NK-92 treated with Interleukin-12 subunit alpha and Interleukin-12 subunit beta, amount 100 ng/mL, for 24 hours (cell line): ENCODE results near the gene HOXA3.

Experiments used
- DNase-seq: peaks from one replicate; lab custom pipeline; 2025; lab: John Stamatoyannopoulos, UW

Gene HOXA3

DNA sequence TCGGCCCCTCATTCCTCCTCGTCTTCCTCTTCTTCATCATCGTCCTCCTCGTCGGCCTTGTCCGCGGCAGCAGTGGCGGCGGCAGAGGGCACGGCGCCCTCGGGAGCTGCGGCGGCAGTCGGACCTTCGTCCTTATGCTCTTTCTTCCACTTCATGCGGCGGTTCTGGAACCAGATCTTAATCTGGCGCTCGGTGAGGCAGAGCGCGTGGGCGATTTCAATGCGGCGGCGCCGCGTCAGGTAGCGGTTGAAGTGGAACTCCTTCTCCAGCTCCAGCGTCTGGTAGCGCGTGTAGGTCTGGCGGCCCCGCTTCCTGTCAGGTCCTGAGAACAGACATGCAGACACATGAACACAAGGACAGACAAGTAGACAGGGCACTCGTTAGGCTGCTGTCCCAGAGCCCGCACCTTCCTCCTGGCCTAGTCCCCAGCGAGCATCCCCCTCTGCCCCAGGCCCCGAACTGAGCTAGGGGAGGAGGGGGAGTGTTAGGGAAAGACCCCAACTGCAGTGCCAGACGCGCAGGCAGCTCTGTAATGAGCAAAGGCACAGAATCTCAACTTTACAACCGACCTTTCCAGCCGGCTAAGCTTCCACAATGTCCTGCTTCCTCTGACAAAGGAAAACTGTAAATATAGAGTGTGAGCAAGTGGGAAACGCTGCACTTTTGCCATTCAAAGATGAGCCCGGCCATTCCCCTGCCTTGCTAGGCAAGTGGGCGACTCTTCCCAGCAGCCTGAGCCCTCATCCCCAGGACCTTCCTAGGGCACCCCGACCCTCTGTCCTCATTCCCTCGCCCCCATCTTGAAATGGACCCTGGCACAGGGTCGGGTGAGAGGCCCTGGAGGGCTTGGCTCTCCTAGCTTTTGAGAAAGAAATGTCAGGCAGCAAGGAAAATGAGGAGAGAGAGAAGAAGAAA is 2.8 kb upstream of the HOXA3 start:
- no peak for DNase-seq

GRCh38 chr7:27154369-27154768 is 2.0 kb upstream of the HOXA3 start:
- DNase-seq = no peak

- DNase-seq = no peak
These were observed 1.1 kb upstream of the HOXA3 start for GRCh38 chr7:27153526-27153925.

DNA sequence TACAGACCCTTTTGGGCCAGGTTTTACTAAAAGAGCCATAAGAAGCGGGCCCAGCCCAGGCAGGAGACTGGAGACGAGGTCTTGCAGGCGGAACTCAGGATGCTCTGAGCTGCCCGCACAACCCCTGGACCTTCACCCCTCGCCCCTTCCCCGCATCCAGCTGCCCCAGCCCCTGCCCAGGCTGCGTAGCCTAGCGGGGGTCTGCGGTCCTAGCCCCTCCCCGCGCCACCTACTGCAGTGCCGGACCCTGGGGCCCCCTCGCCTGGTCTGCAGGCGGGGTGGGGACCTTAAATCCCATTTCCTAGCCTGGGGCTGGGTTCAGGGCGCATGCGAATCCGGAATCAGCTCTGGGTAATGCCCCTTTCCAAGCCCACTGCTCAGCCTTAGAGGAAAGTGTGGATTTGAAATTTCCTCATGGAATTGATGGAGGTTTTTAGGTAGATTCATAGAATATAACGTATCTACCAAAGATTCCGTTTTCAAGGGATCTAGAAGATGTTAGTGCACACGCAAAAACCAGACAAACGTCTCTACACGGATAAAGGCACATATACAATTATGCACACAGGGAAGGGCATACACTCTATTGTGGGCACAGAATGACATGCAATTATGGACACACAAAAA is 546 bp upstream of the HOXA3 start:
- no peak for DNase-seq

GRCh38 chr7:27151341-27151930 is 947 bp downstream of the HOXA3 start:
- DNase-seq = peak; percentile 41

DNA sequence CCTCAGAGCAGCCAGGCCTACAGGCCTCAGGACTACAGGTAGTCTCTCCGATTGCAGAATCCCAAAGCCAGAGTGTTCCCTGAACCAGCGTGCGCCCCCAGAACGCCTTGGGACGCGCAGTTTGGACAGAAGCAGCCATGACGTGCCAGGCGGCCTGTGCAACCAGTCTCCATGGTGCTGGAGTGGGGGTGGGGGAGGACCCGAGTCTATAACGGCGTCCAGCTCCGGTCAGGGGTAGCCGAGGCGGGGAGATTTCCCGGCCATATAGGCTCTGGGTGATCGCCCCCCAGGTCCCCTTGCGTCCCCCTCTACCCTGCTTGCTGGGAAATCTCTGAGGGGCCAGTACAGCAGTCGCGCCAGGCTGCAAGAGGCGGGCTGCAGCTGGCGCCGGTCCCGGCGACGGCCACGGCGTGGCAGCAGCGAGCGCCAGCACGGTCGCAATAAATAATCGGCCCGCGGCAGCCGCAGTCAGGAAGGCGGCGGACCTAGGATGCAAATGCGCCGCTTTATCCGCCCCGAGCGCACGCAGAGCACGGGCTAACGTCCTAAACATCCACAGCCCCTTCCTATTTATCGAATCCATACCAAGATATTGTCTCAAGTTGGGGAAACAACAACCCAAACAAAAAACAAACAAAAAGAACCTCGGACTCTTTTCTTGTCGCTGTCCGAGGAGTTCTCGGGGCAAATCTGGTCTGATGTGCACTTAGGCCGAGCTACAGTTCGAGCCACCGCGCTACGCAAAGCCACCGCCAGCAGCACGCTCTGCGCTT is 1.6 kb downstream of the HOXA3 start:
- DNase-seq = peak; percentile 58

DNA sequence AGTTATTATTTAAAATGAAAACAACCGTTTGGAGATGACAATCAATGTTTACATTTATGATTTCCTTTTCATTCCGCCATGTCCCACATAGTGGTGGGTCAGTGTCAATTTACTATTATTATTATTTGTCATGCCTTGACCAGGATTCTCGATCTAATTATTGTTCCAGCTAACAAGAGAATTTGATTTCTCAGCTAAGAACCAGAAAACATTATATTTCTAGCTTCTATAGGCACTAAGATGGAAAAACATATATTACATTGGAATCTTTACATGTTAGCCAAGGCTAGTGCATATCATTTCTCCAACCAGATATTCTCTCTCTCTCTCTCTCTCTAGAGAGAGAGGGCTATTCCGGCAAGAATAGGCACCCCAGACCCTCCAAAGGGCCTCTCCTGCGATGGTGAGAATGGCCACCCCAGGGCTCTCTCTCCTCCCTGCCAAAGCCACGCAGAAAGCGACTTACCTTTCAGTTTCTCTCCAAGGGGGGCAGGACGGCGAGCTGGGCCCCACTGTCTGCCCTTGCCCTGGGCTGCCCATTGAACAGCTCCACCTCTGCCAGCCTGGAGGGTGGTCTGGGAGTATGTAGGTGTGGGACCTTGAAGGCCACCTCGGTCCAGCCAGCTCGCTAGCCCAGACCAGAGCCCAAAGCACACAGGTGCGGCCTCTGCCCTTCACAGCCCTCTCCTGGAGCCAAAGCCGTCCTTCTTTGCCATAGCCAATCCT is 2.4 kb downstream of the HOXA3 start:
- DNase-seq = peak; percentile 22

GRCh38 chr7:27148756-27149641 is 3.4 kb downstream of the HOXA3 start:
- no peak for DNase-seq

DNA sequence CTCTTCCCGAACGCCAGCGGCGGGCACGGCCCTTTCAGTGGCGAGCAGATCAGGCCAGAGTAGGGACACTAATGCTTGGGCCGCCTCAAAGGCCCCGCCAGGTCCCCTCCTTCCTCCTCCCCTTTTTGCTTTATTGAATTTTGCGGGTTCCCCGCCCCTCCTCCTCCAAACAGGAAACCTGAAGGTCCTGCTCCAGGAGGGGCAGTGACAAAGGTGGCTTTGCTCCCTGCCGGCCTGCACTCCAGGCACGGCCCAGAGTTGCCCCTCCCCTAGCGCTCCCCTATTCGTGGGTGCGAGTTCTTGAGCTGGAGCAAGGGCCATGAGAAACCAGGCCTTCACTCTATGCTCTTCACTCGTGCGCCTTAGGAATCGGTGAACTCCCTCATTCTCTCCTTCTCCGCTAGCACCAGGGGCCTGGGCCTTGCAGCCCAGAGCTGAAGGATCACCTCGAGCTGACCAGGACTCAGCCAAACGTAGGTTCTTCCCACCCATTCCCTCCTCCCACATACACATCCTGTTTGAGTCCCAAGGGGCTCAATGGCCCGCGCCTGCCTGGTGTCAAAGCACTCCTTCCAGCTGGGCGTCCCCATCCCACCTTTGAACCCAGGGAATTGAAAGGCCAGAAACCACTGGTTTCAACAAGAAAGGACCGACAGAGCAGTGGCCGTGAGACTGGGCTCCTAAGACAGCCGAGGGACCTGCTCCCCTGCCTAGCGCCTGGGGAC is 4.2 kb downstream of the HOXA3 start:
- no peak for DNase-seq

GRCh38 chr7:27147199-27148030 is 5.0 kb downstream of the HOXA3 start, which contains the start of gene HOXA6:
Gene HOXA6, minus strand, starts transcription at chr7:27147774. Its CDS starts 25 bp downstream, at chr7:27147749.
- no peak for DNase-seq

GRCh38 chr7:27146491-27147198 is 5.7 kb downstream of the HOXA3 start:
- no peak for DNase-seq

DNA sequence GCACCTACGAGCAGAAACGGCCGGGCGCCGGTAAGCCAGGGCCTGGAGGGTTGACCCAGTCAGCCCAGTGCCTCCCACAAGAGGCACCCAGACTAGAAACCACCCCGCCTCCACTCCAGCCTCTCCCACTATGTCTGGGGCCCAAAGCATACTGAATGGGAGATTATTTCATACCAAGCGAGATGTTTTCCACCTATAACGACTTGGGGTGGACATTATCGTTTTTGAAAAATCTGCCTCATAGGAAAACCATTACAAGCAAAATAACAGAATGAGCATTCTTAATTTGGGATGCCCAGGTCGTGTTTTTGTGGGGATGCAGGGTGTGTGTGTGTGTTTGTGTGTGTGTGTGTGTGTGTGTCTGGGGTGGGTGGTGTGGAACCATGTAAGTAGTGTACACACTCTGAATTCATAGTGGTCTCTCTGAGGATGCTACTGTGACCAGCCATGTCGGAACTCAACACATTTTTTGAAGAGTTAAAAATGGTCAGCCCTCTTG is 6.4 kb downstream of the HOXA3 start:
- no peak for DNase-seq

DNA sequence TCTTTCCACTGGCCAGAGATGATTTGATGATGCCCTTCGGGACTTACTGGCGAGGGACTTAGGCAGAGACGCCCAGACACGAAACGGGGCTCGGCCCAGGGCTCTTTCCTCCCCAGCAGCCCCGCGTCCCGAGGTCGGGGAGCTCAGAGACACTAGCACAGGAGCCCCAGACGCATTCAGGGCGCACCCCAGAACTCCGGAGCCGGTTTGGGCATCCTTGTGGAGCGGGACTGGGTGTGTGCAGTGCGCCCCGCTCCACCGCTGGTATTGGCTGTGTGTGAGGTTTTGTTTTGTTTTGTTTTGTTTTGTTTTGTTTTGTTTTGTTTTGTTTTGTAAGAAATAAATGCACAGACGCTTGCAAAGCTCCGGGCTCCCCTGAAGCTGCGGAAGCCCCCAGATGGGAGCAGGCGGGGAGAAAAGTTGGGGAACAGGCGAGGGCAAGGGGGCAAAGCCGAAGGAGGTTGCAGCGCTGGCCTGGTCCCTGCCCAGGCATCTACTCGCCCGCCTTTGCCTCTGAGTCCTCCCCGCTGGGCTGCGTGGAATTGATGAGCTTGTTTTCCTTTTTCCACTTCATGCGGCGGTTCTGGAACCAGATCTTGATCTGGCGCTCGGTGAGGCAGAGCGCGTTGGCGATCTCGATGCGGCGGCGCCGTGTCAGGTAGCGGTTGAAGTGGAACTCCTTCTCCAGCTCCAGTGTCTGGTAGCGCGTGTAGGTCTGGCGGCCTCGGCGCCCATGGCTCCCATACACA is 7.0 kb downstream of the HOXA3 start:
- DNase-seq = no peak

- DNase-seq = no peak
These were observed 7.6 kb downstream of the HOXA3 start for GRCh38 chr7:27144781-27145164.

- no peak for DNase-seq
These were observed 8.2 kb downstream of the HOXA3 start for GRCh38 chr7:27143950-27144780.
